ENCODE measurements around the gene SDK2.

- TF ChIP-seq FOXP2 (optimal IDR thresholded peaks at IDR 0.05; ENCODE audit: borderline replicate concordance, extremely low read depth, extremely low read length, insufficient read depth): no peak
- no peak for TF ChIP-seq TAF1 (IDR thresholded peaks at IDR 0.05; ENCODE audit: borderline replicate concordance, insufficient read depth, low read length)
- TF ChIP-seq POLR2AphosphoS5 (IDR thresholded peaks at IDR 0.05; ENCODE audit: low read depth, low read length): no peak
Observed at GRCh38 chr17:73323409-73324159, 320.7 kb downstream of the SDK2 start.
